WTC11 (cell line): ENCODE measurements around the gene NFATC2. TPM values are rescaled to one million over a fixed set of nuclear protein-coding genes. Genes with fewer than 3 reads are reported as not detected.

Source experiments
- ATAC-seq: fragments of 200-7000 bp; cut with Tn5 transposase; 2 replicates; pipeline ENCODE4 v1.10.0; 2021; ENCODE audit warnings: mild to moderate bottlenecking, moderate library complexity
- CTCF ChIA-PET: fragments of 300-600 bp; sonication (Branson Sonifier 250); formaldehyde crosslinking; loops from one replicate; lab custom pipeline; 2021; ENCODE audit warnings: antibody characterized with exemption; lab: Charles Lee
- POLR2A ChIA-PET: fragments of 350-600 bp; sonication (Branson Sonifier 250); formaldehyde crosslinking; loops from one replicate; lab custom pipeline; 2021; ENCODE audit warnings: antibody characterized with exemption; lab: Charles Lee
- DNase-seq: peaks from one replicate; pipeline ENCODE4 v3.0.0; 2021; ENCODE audit warnings: low spot score
- H3K27ac Mint-ChIP-seq: 2 replicates; pipeline ENCODE4 v1.8.0; 2021; ENCODE audit warnings: mixed read lengths
- H3K27me3 Mint-ChIP-seq: 2 replicates; pipeline ENCODE4 v1.8.0; 2021; ENCODE audit warnings: low read depth, mild to moderate bottlenecking, moderate library complexity, mixed read lengths
- H3K36me3 Mint-ChIP-seq: 2 replicates; pipeline ENCODE4 v1.8.0; 2021; ENCODE audit warnings: mixed read lengths
- H3K4me1 Mint-ChIP-seq: 2 replicates; pipeline ENCODE4 v1.8.0; 2022; ENCODE audit warnings: mixed read lengths
- H3K4me3 Mint-ChIP-seq: 2 replicates; pipeline ENCODE4 v1.8.0; 2021; ENCODE audit warnings: mild to moderate bottlenecking, moderate library complexity, mixed read lengths
- H3K9me3 Mint-ChIP-seq: 2 replicates; pipeline ENCODE4 v1.8.0; 2021; ENCODE audit warnings: mixed read lengths
- AR ChIP-seq: fragments of 250-450 bp; sonication (Bioruptor Pico); IDR thresholded peaks from 2 replicates; pipeline ENCODE4 v1.9.0; 2021; ENCODE audit warnings: mild to moderate bottlenecking
- ATF1 ChIP-seq: sonication (generic); formaldehyde crosslinking; IDR thresholded peaks from 2 replicates; pipeline ENCODE4 v1.8.1; 2023; ENCODE audit warnings: mild to moderate bottlenecking, moderate library complexity, missing genetic modification reagents
- ATF6 ChIP-seq: sonication (generic); formaldehyde crosslinking; IDR thresholded peaks from 2 replicates; pipeline ENCODE4 v1.8.1; 2023; ENCODE audit warnings: mild to moderate bottlenecking, missing genetic modification reagents
- CREM ChIP-seq: sonication (generic); formaldehyde crosslinking; IDR thresholded peaks from 2 replicates; pipeline ENCODE4 v1.8.1; 2022; ENCODE audit warnings: mild to moderate bottlenecking, missing genetic modification reagents, moderate library complexity
- E2F1 ChIP-seq: sonication (generic); formaldehyde crosslinking; IDR thresholded peaks from 2 replicates; pipeline ENCODE4 v1.8.0; 2022; ENCODE audit warnings: mild to moderate bottlenecking, missing genetic modification reagents
- E2F4 ChIP-seq: sonication (generic); formaldehyde crosslinking; IDR thresholded peaks from 2 replicates; pipeline ENCODE4 v1.8.1; 2022; ENCODE audit warnings: low read depth, mild to moderate bottlenecking, moderate library complexity, missing genetic modification reagents, borderline replicate concordance
- E2F5 ChIP-seq: sonication (generic); formaldehyde crosslinking; IDR thresholded peaks from 2 replicates; pipeline ENCODE4 v1.8.1; 2022; ENCODE audit warnings: mild to moderate bottlenecking, moderate library complexity, missing genetic modification reagents
- ELF4 ChIP-seq: sonication (generic); formaldehyde crosslinking; IDR thresholded peaks from 2 replicates; pipeline ENCODE4 v1.8.1; 2022; ENCODE audit warnings: low read depth, mild to moderate bottlenecking, moderate library complexity, missing genetic modification reagents
- FOXK1 ChIP-seq: sonication (generic); formaldehyde crosslinking; IDR thresholded peaks from 2 replicates; pipeline ENCODE4 v1.8.0; 2022; ENCODE audit warnings: mild to moderate bottlenecking, moderate library complexity, missing genetic modification reagents
- FOXP4 ChIP-seq: sonication (generic); formaldehyde crosslinking; IDR thresholded peaks from 2 replicates; pipeline ENCODE4 v1.8.0; 2022; ENCODE audit warnings: mild to moderate bottlenecking, missing genetic modification reagents
- GRHL2 ChIP-seq: fragments of 250-450 bp; sonication (Bioruptor Pico); IDR thresholded peaks from 2 replicates; pipeline ENCODE4 v1.8.0; 2022; ENCODE audit warnings: mild to moderate bottlenecking, moderate library complexity; ENCODE audit not compliant: insufficient replicate concordance, severe bottlenecking
- HMGXB4 ChIP-seq: sonication (generic); formaldehyde crosslinking; IDR thresholded peaks from 2 replicates; pipeline ENCODE4 v1.8.1; 2023; ENCODE audit warnings: mild to moderate bottlenecking, moderate library complexity, missing genetic modification reagents
- IRF1 ChIP-seq: sonication (generic); formaldehyde crosslinking; IDR thresholded peaks from 2 replicates; pipeline ENCODE4 v1.8.0; 2023; ENCODE audit warnings: missing genetic modification reagents
- MYBL2 ChIP-seq: sonication (generic); formaldehyde crosslinking; IDR thresholded peaks from 2 replicates; pipeline ENCODE4 v1.8.1; 2023; ENCODE audit warnings: mild to moderate bottlenecking, moderate library complexity, missing genetic modification reagents
- NFATC4 ChIP-seq: fragments of 250-450 bp; sonication (Bioruptor Pico); IDR thresholded peaks from 2 replicates; pipeline ENCODE4 v1.9.0; 2021; ENCODE audit warnings: mild to moderate bottlenecking
- PRRX2 ChIP-seq: fragments of 250-450 bp; sonication (Bioruptor Pico); IDR thresholded peaks from 2 replicates; pipeline ENCODE4 v1.8.0; 2021; ENCODE audit warnings: mild to moderate bottlenecking
- SMAD4 ChIP-seq: sonication (generic); formaldehyde crosslinking; IDR thresholded peaks from 2 replicates; pipeline ENCODE4 v1.8.0; 2022; ENCODE audit warnings: mild to moderate bottlenecking, missing genetic modification reagents
- SP1 ChIP-seq: sonication (generic); formaldehyde crosslinking; conservative IDR thresholded peaks from 2 replicates; pipeline ENCODE4 v1.8.1; 2022; ENCODE audit warnings: missing genetic modification reagents
- TEAD4 ChIP-seq: sonication (generic); formaldehyde crosslinking; IDR thresholded peaks from 2 replicates; pipeline ENCODE4 v1.8.0; 2022; ENCODE audit warnings: mild to moderate bottlenecking, missing genetic modification reagents
- TP53 ChIP-seq: sonication (generic); formaldehyde crosslinking; IDR thresholded peaks from 2 replicates; pipeline ENCODE4 v1.8.1; 2023; ENCODE audit warnings: mild to moderate bottlenecking, missing genetic modification reagents
- USF1 ChIP-seq: sonication (generic); formaldehyde crosslinking; IDR thresholded peaks from 2 replicates; pipeline ENCODE4 v1.8.0; 2022; ENCODE audit warnings: mild to moderate bottlenecking, missing genetic modification reagents
- ZNF423 ChIP-seq: fragments of 250-450 bp; sonication (Bioruptor Pico); IDR thresholded peaks from 2 replicates; pipeline ENCODE4 v2.1.2; 2022; ENCODE audit warnings: mild to moderate bottlenecking, moderate library complexity
- total RNA-seq: library from RNA; stranded (reverse); gene quantifications from 3 replicates; pipeline ENCODE4 v1.2.3, GENCODE V29; 2021

Gene NFATC2
- total RNA-seq, 1 experiment from 2014 or later: 1.7 TPM

- no peak for TF ChIP-seq USF1 (CRISPR knock-in tag)
- no peak for TF ChIP-seq GRHL2 (CRISPR knock-in tag)
- TF ChIP-seq ELF4 (CRISPR knock-in tag): no peak
- TF ChIP-seq E2F1 (CRISPR knock-in tag): no peak
- TF ChIP-seq PRRX2 (CRISPR knock-in tag): no peak
- no peak for TF ChIP-seq TEAD4 (CRISPR knock-in tag)
- TF ChIP-seq TP53: no peak
- TF ChIP-seq NFATC4 (CRISPR knock-in tag): no peak
- no peak for TF ChIP-seq AR (CRISPR knock-in tag)
- TF ChIP-seq E2F4 (CRISPR knock-in tag): no peak
- no peak for TF ChIP-seq SP1 (CRISPR knock-in tag)
- TF ChIP-seq FOXK1 (CRISPR knock-in tag): no peak
- no peak for TF ChIP-seq ZNF423 (CRISPR knock-in tag)
- TF ChIP-seq MYBL2 (CRISPR knock-in tag): no peak
These were observed 170.8 kb downstream of the NFATC2 start (continued) for GRCh38 chr20:51371720-51372119.

GRCh38 chr20:51369503-51369902 lies 173.0 kb downstream of the NFATC2 start:
- DNase-seq (no peak), ATAC-seq (no peak)
- Mint-ChIP-seq H3K27me3 (no peaks in the 10 kb centered on the region), H3K4me1 (peaks cover 10% of the 10 kb centered on the region), H3K9me3 (peaks cover 7% of the 10 kb centered on the region), H3K27ac (no peak overlapping the region), H3K4me3 (no peak overlapping the region), H3K36me3 (no peaks in the 10 kb centered on the region)
- POLR2A ChIA-PET: no interaction called here
- no peak for TF ChIP-seq ATF1 (CRISPR knock-in tag)
- no peak for TF ChIP-seq CREM (CRISPR knock-in tag)
- no peak for TF ChIP-seq E2F5 (CRISPR knock-in tag)
- TF ChIP-seq IRF1 (CRISPR knock-in tag): no peak
- no peak for TF ChIP-seq ATF6
- no peak for TF ChIP-seq SMAD4 (CRISPR knock-in tag)
- TF ChIP-seq FOXP4: no peak
- TF ChIP-seq HMGXB4 (CRISPR knock-in tag): no peak
- no peak for TF ChIP-seq MYBL2 (CRISPR knock-in tag)
- CTCF ChIA-PET: interaction anchor here (1.3 to 2.1 kb wide), 4 partner anchors 17 to 388 kb away, joined by 3 to 10 read pairs (median 4); no protein-coding TSS in a partner anchor
